Peyer's patch (tissue), 4 donors: ENCODE measurements around the gene ELL. TPM values are rescaled to one million over a fixed set of nuclear protein-coding genes. Genes with fewer than 3 reads are reported as not detected.

Experiments
- DNase-seq, 3 donors: peaks; one replicate each; pipeline ENCODE4 v3.0.0-alpha.2; 2017 to 2019
- H3K27ac ChIP-seq, 4 donors: fragments of 200-600 bp; sonication (generic); one replicate each; pipeline ENCODE4 v1.5.1; 2016 to 2019
- H3K27me3 ChIP-seq, 2 donors: fragments of 200-600 bp; sonication (generic); one replicate each; pipeline ENCODE4 v1.5.1; 2019
- H3K36me3 ChIP-seq, 3 donors: fragments of 200-600 bp; sonication (generic); one replicate each; pipeline ENCODE4 v1.5.1; 2016 to 2019
- H3K4me1 ChIP-seq, 4 donors: fragments of 200-600 bp; sonication (generic); one replicate each; pipeline ENCODE4 v1.5.1; 2016 to 2019
- H3K4me3 ChIP-seq, 4 donors: fragments of 200-600 bp; sonication (generic); 1 replicate in 3 of 4; 2 replicates in 1 of 4; pipeline ENCODE4 v1.5.1; 2016 to 2019; ENCODE audit warnings: mild to moderate bottlenecking in 1 of 4
- H3K9me3 ChIP-seq, 4 donors: fragments of 200-600 bp; sonication (generic); one replicate each; pipeline ENCODE4 v1.5.1; 2016 to 2019; ENCODE audit warnings: mild to moderate bottlenecking in 1 of 4
- POLR2A ChIP-seq, 2 donors: fragments of 450-650 bp; IDR thresholded peaks; one replicate each; pipeline ENCODE4 v1.5.1; 2017; ENCODE audit warnings: antibody characterized with exemption in 2 of 2, mild to moderate bottlenecking in 2 of 2, moderate library complexity in 2 of 2
- total RNA-seq, 4 donors: library from RNA; depleted of rRNA; stranded (reverse); fragments of >200 nt; gene quantifications; one replicate each; pipeline ENCODE4 v1.1.0, GENCODE V29; 2016
- TF ChIP-seq, protein P1 (sequence below), 6 experiments: fragments of 450-650 bp in 4 of 6; fragments of 200-600 bp in 2 of 6; sonication (generic) in 1 of 6; IDR thresholded peaks; one replicate each; pipeline ENCODE4 v1.5.1; 2017 to 2019; ENCODE audit warnings: antibody characterized with exemption in 6 of 6, mild to moderate bottlenecking in 3 of 6, moderate library complexity in 1 of 6

Gene ELL
- 10 to 100 TPM; 18.9 to 49.5 (median 34.2) TPM for total RNA-seq

DNA sequence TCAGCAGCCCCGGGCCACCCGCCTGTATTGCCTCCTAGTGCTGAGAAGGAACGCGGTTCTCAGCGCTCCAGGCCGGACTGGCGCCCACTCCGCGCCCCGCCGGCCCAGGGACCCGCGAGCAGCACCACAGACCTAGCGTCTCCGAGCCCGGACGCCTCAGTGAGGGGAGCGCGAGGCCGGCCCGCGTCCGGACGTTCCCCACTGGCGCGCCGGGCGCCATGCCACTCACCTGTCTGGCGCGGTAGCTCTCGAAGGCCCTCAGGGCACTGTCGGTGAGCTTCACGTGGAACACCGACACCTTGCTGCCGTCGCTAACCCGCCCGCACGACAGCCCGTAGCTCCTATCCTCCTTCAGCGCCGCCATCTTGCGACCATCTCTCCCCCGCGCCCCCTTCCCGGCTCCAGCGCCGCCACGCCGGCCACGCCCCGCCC lies at the start of gene ELL:
Gene ELL (minus strand): TSS at position 379 of the 432 bp plus-strand sequence. CDS start 15 bp downstream, at position 364.
- TF ChIP-seq, protein P1, sequence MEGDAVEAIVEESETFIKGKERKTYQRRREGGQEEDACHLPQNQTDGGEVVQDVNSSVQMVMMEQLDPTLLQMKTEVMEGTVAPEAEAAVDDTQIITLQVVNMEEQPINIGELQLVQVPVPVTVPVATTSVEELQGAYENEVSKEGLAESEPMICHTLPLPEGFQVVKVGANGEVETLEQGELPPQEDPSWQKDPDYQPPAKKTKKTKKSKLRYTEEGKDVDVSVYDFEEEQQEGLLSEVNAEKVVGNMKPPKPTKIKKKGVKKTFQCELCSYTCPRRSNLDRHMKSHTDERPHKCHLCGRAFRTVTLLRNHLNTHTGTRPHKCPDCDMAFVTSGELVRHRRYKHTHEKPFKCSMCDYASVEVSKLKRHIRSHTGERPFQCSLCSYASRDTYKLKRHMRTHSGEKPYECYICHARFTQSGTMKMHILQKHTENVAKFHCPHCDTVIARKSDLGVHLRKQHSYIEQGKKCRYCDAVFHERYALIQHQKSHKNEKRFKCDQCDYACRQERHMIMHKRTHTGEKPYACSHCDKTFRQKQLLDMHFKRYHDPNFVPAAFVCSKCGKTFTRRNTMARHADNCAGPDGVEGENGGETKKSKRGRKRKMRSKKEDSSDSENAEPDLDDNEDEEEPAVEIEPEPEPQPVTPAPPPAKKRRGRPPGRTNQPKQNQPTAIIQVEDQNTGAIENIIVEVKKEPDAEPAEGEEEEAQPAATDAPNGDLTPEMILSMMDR (IDR thresholded peaks at IDR 0.05) = no peak
- peak; percentile 91 to 97 for TF ChIP-seq POLR2A (IDR thresholded peaks at IDR 0.05)
- H3K27me3 ChIP-seq = no peaks in the 10 kb centered on the region

DNA sequence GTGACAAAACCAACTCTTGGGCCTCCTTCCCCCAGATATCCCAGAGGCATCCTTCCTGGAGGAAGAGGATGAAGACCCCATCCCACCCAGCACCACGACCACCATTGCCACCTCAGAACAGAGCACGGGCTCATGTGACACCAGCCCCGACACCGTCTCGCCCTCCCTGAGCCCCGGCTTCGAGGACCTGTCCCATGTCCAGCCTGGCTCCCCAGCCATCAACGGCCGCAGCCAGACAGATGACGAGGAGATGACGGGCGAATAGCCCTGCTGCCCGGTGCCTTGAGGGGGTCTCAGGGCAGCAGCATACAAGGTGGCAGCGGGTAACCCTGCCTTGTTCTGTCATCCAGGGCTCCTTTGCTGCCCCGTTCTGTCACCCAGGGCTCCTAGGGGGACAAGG lies 46.5 kb upstream of the ELL start:
- no peaks in the 10 kb centered on the region for H3K9me3 ChIP-seq
- H3K27me3 ChIP-seq = no peaks in the 10 kb centered on the region
- no peak overlapping the region for H3K27ac ChIP-seq
- no peak for DNase-seq
- H3K36me3 ChIP-seq = peaks cover 0 to 61% (median 0%) of the 10 kb centered on the region in 3 donors
- no peak for TF ChIP-seq POLR2A (IDR thresholded peaks at IDR 0.05)
- TF ChIP-seq, protein P1 (IDR thresholded peaks at IDR 0.05) = no peak
- no peak overlapping the region for H3K4me3 ChIP-seq
- peaks cover 3 to 12% (median 11%) of the 10 kb centered on the region in 4 donors for H3K4me1 ChIP-seq

More for the DNA sequence above, at the start of gene ELL:
- peaks cover 0 to 33% (median 7%) of the 10 kb centered on the region in 4 donors for H3K4me1 ChIP-seq
- no peaks in the 10 kb centered on the region for H3K36me3 ChIP-seq
- H3K27ac ChIP-seq = peak within 1 kb of the TSS; percentile 94 to 99 (median 98)
- peak within 1 kb of the TSS; percentile 78 to 99 (median 90) for H3K4me3 ChIP-seq
- H3K9me3 ChIP-seq = no peaks in the 10 kb centered on the region
- no peak for DNase-seq

DNA sequence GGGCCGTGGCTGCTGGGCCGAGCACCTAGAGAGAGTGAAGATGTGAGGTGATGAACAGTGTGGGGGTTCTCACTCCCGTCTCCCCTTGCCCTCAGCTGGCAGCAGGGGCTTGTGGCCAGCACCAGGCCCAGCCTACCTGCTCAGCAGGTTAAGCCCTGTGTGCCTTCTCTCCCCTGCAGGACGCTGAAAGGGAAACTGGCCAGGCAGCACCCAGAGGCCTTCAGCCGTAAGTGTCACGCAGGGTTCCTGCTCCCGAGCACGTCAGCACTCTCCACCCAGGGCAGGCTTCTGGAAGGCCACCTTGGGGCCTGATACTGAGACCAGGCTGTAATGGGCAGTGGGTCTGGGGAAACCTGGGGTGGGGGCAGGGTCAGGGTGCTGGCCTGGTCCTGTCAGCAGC lies 45.1 kb upstream of the ELL start:
- H3K27ac ChIP-seq = no peak overlapping the region
- H3K36me3 ChIP-seq = peaks cover 0 to 71% (median 0%) of the 10 kb centered on the region in 3 donors
- H3K9me3 ChIP-seq = no peaks in the 10 kb centered on the region
- no peaks in the 10 kb centered on the region for H3K4me1 ChIP-seq
- TF ChIP-seq, protein P1 (IDR thresholded peaks at IDR 0.05) = no peak
- no peak for TF ChIP-seq POLR2A (IDR thresholded peaks at IDR 0.05)
- no peak overlapping the region for H3K4me3 ChIP-seq
- no peaks in the 10 kb centered on the region for H3K27me3 ChIP-seq
- DNase-seq = no peak

DNA sequence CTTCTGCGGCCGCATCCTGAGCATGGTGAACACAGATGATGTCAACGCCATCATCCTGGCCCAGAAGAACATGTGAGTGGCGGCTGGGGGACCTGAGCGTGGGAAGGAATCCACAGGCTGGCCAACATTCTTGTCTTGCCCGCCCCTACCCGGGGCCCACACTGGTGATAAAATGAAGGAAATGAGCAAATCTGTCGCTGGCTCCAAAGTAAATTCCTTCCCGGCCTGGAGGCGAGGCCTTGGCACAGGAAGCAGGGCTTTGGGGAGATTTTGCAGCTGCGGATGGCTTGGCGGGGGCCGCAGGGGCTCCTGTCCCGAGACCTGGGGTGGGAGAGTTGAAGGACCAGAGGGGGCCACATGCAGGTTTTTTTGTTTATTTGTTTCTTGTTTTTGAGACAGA lies 40.2 kb upstream of the ELL start:
- peaks cover 0 to 6% (median 2%) of the 10 kb centered on the region in 4 donors for H3K4me1 ChIP-seq
- peak overlapping the region in 1 of 4 donors; percentile 59 for H3K27ac ChIP-seq
- TF ChIP-seq POLR2A (IDR thresholded peaks at IDR 0.05) = no peak
- TF ChIP-seq, protein P1 (IDR thresholded peaks at IDR 0.05) = no peak
- no peaks in the 10 kb centered on the region for H3K27me3 ChIP-seq
- H3K4me3 ChIP-seq = no peak overlapping the region
- peaks cover 0 to 55% (median 0%) of the 10 kb centered on the region in 3 donors for H3K36me3 ChIP-seq
- H3K9me3 ChIP-seq = no peaks in the 10 kb centered on the region
- DNase-seq = no peak

DNA sequence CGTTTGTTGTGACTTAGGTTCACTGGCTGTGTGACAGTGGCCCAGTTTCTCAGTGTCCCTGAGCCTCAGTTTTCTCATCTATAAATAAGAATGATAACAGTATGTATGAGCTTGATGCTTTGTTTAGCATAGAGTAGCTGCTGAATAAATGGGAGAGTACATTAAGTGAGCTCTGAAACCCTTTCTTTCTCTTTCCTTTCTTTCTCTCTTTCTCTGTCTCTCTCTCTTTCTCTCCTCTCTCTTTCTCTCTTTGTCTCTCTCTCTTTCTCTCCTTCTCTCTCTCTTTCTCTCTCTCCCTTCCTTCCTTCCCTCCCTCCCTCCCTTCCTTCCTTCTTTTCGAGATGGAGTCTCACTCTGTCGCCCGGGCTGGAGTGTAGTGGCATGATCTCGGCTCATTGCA lies 37.8 kb upstream of the ELL start:
- no peak for TF ChIP-seq POLR2A (IDR thresholded peaks at IDR 0.05)
- TF ChIP-seq, protein P1 (IDR thresholded peaks at IDR 0.05) = no peak
- Histone ChIP-seq H3K27ac (no peak overlapping the region), H3K4me1 (peaks cover 0 to 6% (median 2%) of the 10 kb centered on the region in 4 donors), H3K36me3 (peaks cover 0 to 31% (median 0%) of the 10 kb centered on the region in 3 donors), H3K27me3 (no peaks in the 10 kb centered on the region), H3K9me3 (no peaks in the 10 kb centered on the region), H3K4me3 (no peak overlapping the region)
- no peak for DNase-seq
